Measurements from ENCODE around the gene SERPINE1.

Gene SERPINE1

GRCh38 chr7:101156866-101157589 lies 30.1 kb downstream of the SERPINE1 start:
- POLR2A ChIA-PET = no interaction called here
- CTCF ChIA-PET = interaction anchor here (0.7 to 4.6 kb wide), 12 partner anchors 8 to 126 kb away, joined by 3 to 56 read pairs (median 4); partner anchors contain the start of gene VGF
- TF ChIP-seq, protein P1, sequence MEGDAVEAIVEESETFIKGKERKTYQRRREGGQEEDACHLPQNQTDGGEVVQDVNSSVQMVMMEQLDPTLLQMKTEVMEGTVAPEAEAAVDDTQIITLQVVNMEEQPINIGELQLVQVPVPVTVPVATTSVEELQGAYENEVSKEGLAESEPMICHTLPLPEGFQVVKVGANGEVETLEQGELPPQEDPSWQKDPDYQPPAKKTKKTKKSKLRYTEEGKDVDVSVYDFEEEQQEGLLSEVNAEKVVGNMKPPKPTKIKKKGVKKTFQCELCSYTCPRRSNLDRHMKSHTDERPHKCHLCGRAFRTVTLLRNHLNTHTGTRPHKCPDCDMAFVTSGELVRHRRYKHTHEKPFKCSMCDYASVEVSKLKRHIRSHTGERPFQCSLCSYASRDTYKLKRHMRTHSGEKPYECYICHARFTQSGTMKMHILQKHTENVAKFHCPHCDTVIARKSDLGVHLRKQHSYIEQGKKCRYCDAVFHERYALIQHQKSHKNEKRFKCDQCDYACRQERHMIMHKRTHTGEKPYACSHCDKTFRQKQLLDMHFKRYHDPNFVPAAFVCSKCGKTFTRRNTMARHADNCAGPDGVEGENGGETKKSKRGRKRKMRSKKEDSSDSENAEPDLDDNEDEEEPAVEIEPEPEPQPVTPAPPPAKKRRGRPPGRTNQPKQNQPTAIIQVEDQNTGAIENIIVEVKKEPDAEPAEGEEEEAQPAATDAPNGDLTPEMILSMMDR (IDR thresholded peaks at IDR 0.05; ENCODE audit: control extremely low read depth, extremely low read depth, low read depth, missing control alignments) = no peak
- no peak for DNase-seq (ENCODE audit: extremely low spot score)

GRCh38 chr7:101159696-101160674 lies 33.1 kb downstream of the SERPINE1 start:
- POLR2A ChIA-PET = no interaction called here
- DNase-seq (ENCODE audit: extremely low spot score) = no peak

GRCh38 chr7:101160910-101161309 lies 34.0 kb downstream of the SERPINE1 start:
- POLR2A ChIA-PET = interaction anchor here (0.5 kb wide), 1 partner anchor 158 kb away, joined by 6 read pairs; no protein-coding TSS in a partner anchor

More at GRCh38 chr7:101159696-101160674, 33.1 kb downstream of the SERPINE1 start:
- TF ChIP-seq, protein P1 (IDR thresholded peaks at IDR 0.05; ENCODE audit: control extremely low read depth, extremely low read depth, low read depth, missing control alignments) = no peak
- CTCF ChIA-PET = interaction anchor here (1.6 to 5.1 kb wide), 2 partner anchors 16 to 33 kb away, joined by 4 to 21 read pairs; no protein-coding TSS in a partner anchor

DNA sequence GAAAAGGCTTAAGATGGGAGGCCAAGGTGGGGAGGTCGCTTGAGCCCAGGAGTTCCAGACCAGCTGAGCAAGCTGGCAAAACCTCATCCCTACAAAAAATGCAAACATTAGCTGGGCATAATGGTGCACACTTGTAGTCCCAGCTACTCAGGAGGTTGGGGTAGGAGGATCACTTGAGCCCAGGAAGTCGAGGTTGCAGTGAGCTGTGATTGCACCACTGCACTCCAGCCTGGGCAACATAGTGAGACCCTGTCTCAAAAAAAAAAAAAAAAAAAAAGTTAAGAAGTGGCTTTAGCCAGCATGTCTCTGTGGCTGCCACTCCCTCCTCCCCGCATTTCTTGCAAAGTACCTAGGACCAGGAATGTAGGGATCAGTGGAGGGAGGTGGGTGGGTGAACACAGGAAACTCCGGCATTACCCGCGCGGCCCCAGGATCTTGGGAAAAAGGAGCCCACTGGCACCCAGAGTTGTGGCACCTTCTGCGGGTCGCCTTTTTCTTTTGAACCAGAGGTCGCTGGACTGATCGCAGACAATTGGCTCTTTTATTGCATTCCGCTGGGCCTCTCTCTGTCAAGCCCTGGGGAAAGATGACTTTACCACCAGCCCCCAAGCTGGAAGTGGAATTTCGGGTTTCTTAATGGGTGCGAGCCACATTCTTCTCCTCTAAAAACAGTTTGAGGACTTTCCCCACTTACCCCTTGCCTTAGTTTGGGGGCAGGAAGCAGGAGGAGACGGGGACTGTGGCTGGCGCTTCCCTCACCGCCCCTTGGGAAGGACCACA lies 35.0 kb downstream of the SERPINE1 start:
- CTCF ChIA-PET = interaction anchor here (1.0 to 5.1 kb wide), 4 partner anchors 14 to 31 kb away, joined by 3 to 21 read pairs (median 4); no protein-coding TSS in a partner anchor
- no peak for DNase-seq (ENCODE audit: extremely low spot score)
- TF ChIP-seq, protein P1 (IDR thresholded peaks at IDR 0.05; ENCODE audit: control extremely low read depth, extremely low read depth, low read depth, missing control alignments) = no peak
- POLR2A ChIA-PET = interaction anchor here (0.6 kb wide), 1 partner anchor 18 kb away, joined by 4 read pairs; no protein-coding TSS in a partner anchor

More at GRCh38 chr7:101160910-101161309, 34.0 kb downstream of the SERPINE1 start:
- CTCF ChIA-PET = interaction anchor here (1.6 to 5.1 kb wide), 2 partner anchors 17 to 32 kb away, joined by 4 to 21 read pairs; no protein-coding TSS in a partner anchor
- TF ChIP-seq, protein P1 (IDR thresholded peaks at IDR 0.05; ENCODE audit: control extremely low read depth, extremely low read depth, low read depth, missing control alignments) = no peak
- DNase-seq (ENCODE audit: extremely low spot score) = no peak

DNA sequence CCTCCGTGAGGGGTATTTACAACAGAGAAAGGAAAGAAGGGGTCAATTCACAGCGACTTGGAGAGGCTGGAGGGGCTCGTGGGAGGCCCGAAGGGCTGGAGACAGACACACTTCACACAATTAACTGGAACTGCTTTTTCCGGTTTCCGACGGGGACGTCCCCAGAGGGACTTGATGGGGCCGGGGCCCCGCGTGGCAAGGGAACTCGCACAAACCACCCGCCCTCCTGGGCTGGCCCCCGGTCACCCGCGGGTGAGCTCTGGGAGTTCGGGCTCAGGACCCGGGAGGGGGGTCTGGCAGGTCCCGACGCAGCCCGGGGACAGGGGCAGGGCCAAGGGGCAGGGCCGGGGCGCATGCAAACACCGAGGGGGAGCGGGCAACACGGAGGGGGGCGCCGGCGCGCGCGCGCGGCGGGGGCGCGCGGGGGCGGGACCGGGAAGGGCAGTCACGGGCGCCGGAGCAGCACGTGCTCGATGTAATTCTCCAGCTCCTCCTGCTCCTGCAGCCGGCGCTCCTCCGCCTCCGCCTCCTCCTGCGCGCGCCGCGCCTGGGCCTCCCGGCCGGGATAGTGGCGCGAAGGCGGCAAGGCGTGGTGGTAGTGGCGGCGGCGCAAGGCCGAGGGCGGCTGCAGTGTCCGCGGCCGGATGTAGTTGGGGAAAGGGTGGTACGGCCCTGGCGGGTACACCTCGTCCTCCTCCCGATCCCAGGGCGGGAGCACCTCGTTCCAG lies 35.8 kb downstream of the SERPINE1 start:
- POLR2A ChIA-PET = interaction anchor here (0.6 kb wide), 1 partner anchor 19 kb away, joined by 4 read pairs; no protein-coding TSS in a partner anchor
- CTCF ChIA-PET = interaction anchor here (1.0 to 5.1 kb wide), 3 partner anchors 15 to 30 kb away, joined by 3 to 21 read pairs (median 3); no protein-coding TSS in a partner anchor
- TF ChIP-seq, protein P1 (IDR thresholded peaks at IDR 0.05; ENCODE audit: control extremely low read depth, extremely low read depth, low read depth, missing control alignments) = no peak
- DNase-seq (ENCODE audit: extremely low spot score) = no peak
